Amniotic epithelial cell (primary cell): ENCODE measurements around the gene PTPRZ1.

Experiments used
- DNase-seq: peaks from one replicate; pipeline ENCODE4 v3.0.0-alpha.2; 2010; ENCODE audit warnings: low read depth

The PTPRZ1 gene

DNA sequence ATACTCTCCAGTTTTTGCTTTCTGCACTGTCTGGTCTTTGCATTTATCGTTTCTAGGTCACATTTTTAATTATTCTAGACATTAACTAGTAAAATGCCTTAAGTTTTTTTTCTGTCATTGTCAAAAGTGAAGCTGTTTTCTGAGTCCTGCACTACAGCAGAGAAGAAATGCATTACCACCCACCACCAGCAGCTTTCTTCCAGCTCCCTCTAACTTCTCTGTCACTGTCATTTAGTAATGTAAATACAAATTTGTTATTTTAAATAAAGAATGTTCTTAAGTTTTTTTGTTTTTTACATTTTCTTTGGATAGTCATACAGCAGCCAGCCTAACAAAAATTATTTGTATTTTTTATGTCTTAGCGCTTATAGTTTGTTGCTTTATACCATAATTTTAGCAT is 18.8 kb downstream of the PTPRZ1 start:
- DNase-seq = no peak

- no peak for DNase-seq
These were observed 28.1 kb downstream of the PTPRZ1 start for GRCh38 chr7:121901026-121901425.

DNA sequence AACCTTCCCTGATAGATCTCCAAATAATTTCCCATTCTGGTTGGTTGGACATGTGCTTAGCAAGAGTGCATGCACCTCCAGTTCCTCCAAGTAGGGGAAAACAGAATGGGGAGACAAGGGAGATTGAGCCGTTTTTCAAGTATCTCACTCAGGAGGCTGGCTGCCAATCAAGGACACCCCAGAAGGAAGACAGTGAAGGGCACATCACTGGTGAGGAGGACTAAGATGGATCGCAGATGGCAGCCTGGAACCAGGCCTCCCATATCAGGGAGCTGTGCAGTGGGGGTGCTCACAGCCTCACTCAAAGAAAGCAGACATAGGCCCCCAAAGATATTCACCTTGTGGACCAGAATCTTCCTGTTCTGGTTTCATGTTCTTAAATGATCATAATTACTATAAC is 31.2 kb downstream of the PTPRZ1 start:
- no peak for DNase-seq

GRCh38 chr7:121908042-121908441 is 35.1 kb downstream of the PTPRZ1 start:
- DNase-seq = no peak

DNA sequence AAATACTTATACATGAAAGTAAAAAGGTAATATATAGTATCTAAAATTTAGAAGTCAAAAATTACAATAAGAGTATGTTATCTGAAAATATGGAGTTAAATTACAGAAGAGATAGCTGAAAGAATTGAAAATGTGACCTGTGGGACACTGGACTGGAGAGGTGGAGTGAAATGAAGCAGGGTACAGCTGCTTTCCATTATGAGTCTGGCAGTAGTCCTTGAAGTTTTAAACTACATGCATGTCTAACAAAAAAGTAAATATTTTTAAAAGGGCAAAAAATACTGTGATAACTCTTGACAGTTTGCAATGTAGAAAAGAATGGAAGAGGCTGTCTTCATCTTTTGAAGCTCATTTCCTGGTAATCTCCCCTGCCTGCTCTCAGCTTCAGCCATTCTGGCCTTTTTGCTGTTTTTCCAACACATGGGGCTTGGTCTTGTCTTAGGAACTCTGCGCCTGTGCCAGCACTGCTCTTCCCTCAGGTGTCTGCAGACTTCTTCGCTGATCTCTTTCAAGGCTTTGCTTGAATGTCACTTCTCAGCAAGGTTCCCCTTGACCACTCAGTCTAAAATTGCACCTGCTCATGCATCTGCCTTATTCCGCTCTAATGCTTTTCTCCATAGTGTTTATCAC is 36.9 kb downstream of the PTPRZ1 start:
- no peak for DNase-seq

DNA sequence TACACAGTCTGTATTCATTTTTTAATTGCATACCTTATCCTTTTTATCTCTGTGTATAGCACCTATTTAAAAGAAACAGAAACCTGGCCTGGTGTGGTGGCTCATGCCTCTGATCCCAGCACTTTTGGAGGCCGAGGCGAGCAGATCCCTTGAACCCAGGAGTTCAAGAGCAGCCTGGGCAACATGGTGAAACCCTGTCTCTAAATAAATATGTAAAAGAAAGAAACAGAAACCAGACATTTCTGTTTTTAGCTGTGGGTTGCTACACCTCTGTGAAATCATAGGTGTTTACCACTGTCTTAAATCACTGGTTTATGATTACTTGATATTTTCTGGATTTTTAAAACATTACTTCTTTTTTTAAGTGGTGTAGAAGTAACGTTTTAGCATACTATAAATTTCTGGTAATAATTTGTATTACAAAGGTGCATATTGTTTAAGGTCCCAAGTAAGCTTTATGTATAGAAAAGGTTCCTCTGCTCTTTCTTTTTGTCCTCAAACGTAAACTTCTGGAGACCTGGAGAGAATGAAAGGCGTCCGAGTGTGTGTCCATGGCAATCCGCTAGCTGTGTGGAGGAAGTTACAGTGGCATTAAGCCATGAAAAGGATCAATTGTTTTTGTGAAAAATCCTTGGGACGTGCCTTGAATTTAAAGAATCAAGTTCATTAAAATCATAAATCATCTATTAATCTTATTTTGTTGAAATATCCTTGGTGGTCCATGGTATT is 41.1 kb downstream of the PTPRZ1 start:
- DNase-seq = no peak

DNA sequence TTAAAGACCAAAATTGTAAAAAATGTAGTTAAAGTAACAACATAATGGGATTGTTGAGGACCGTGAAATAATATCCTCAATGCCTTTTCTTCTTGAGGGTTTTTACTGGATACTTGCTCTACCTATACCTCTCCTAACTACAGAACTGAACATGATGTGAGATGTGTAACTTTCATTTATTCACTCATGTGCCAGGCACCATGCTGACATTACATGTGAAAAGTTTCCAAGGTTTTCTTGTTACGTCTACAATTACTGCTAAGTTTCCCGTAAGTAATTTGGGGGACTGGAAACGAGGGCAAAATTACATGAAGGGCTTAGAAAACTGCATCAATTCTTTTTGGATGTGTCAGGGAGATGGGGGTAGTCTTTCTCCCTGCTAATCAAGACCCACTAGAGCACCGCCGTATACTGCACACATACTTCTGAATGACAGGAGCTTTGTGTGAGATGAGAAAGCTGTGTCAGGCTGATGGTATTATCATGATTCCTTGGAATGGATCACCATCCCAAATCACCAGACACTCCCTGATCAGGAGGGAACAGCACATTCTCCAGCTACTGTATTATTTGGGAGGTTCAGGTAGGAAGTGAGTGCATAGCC is 41.8 kb downstream of the PTPRZ1 start:
- no peak for DNase-seq

GRCh38 chr7:121916211-121916610 is 43.2 kb downstream of the PTPRZ1 start:
- no peak for DNase-seq

- no peak for DNase-seq
These were observed 47.0 kb downstream of the PTPRZ1 start for GRCh38 chr7:121919986-121920385.

DNA sequence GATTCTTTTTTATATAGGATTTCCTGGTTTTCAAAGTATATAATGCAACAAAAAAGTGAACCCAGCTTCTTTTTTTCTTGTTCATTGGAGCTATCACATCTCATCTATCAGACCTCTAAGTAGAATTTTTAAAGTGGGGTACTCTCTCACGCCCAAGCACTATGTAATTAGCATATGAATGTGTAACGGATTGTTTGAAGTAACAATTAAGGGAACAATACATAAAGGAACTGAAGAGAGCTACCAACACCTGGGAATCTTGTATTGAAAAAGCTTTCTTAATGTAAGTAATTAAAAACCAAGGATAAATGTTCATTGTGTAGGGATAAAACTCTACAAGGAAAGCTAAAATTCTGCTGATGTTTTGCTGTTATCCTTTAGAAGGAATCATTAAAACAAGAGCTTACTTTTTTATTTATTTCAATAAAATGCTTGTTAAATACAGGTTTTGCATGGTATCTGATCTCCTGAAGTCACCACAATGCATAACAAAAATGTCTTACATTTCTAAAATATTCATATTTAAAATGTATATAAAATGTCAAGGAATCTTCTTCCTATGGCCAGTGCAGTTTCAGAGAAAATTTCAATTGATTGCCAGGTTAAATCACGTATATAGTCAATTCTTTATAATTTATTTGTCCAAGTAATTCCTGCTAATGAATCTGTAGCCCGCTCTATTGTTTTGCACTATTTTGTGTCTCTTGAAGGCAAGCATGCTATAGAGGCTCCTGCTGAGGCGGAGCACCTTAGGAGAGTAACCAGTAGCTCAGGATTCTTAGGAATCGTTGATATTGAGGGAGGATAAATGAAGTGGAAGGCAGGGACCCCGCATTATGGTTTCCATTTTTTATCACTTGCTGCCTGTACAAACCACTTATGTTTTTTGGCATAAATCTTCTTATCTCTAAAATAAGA is 51.6 kb downstream of the PTPRZ1 start:
- DNase-seq = no peak

GRCh38 chr7:121931149-121931902 is 58.4 kb downstream of the PTPRZ1 start:
- DNase-seq = peak; percentile 42

- DNase-seq = no peak
These were observed 59.8 kb downstream of the PTPRZ1 start for GRCh38 chr7:121932768-121933167.

DNA sequence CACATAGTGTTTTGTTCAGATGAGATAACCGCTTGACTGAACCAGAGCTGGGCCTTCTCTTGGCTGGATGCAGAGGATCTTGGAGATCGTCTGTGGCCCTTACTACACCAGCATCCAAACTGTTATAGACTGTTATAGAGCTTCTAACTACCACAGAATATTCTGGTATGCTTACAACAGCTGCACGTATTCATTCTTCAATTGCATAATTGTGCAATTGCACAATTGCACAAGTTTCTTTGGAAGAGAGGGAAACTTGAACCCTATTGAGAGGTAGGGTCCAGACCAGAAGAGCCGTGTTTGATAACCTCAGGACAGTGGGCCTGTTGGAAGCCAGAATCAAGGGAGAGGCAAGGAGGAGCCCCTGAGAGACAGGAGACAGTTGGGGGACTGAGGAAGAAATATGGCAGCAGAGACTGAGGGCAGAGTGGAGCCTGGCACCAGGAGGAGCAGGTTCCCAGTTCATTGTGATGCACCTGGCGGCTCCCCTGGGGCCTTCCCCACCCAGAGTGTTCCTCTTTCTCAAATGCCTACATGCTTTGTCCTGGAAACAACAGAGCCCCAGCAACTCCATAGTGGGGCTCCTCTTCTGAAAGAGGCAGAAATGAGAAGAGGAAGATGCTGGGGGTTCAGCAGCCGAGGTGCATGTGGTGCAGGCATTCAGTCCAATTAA is 64.1 kb downstream of the PTPRZ1 start:
- DNase-seq = peak; percentile 20

DNA sequence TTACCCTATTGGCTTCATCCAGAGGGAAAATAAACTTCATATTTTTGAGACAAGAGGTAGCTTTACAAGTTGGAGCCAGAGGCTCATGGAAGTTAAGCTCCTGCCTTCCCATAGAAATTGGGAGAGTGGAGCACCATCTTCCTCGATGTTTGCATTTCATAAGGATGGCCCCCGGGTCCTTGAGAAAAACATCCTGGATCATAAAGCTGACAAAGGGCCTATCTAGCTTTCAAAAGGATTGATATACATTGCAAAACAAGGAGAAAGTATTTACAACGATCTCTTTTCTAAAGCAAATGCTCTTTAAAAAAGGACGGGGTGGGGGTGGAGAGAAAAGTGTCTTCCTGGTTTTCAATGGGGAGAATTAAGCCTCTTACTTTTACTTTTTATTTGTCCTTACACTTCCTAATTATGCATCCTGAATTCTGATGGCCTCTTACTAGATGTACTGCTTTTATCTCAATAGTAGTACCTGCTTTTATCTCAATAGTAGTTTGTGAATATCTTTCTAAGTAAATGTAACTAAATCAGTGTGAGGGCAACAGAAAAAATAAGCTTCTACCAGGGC is 65.6 kb downstream of the PTPRZ1 start:
- DNase-seq = no peak

GRCh38 chr7:121940918-121941317 is 68.0 kb downstream of the PTPRZ1 start:
- no peak for DNase-seq

- no peak for DNase-seq
These were observed 68.9 kb downstream of the PTPRZ1 start for GRCh38 chr7:121941830-121942229.

DNA sequence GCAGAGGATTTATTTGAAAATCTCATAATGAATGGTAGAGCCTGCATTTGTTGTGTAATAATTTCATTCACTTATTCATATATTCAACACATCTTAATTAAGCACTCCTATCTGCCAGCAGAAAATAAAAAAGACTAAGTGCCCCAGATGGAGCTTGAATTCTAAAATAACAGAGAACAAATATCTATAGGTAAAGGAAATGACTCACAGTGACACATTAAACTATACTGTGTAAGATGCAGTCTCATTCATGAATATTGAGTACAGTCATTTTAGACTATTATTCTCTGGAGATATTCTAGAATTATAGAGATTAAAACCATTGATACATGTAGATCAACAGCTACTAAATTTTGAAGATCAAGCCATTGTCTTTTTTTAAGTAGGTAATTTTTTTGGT is 72.1 kb downstream of the PTPRZ1 start:
- no peak for DNase-seq

- DNase-seq = no peak
These were observed 72.7 kb downstream of the PTPRZ1 start for GRCh38 chr7:121945480-121946236.

DNA sequence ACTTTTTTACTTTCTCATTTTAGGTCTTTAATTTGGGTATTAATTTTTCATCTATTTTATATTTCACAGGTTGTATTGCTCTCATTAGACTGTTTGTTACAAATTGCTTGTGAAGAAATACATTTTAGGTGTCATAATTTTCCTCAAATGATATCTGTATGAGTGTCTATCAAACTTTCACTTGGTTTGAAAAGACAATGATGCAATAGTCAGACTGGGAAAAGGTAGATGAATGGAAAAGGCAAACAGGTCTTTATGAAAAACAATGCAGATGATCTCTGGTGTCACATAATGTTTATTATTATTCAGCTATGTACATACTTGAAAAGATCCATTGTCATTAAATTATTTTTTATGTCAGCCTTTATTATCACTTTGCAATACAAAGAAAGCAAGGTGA is 80.2 kb downstream of the PTPRZ1 start:
- no peak for DNase-seq

GRCh38 chr7:121953601-121954000 is 80.6 kb downstream of the PTPRZ1 start:
- DNase-seq = no peak
